HG02798 (cell line): ENCODE measurements around the gene SHF.
"Not testable (repeated sequence)": the region's sequence is repeated elsewhere in the genome, so short reads cannot be mapped to it uniquely, and the experiment has no call there.

Experiments
- ATAC-seq: cut with Tn5 transposase; IDR thresholded peaks from one replicate; pipeline ENCODE4 v1.9.1; 2021; ENCODE audit warnings: mild to moderate bottlenecking; ENCODE audit not compliant: unreplicated experiment, poor library complexity

Gene SHF

GRCh38 chr15:45187894-45188830, at the start of gene SHF:
TSS of gene SHF (minus strand) at chr15:45187966. CDS start at chr15:45187951, 15 bp downstream.
- ATAC-seq = peak; percentile 45

GRCh38 chr15:45236806-45237205, 49.0 kb upstream of the SHF start:
- not testable (repeated sequence) for ATAC-seq

GRCh38 chr15:45234562-45235235, 46.9 kb upstream of the SHF start:
- ATAC-seq = no peak

- ATAC-seq = no peak
Measured at GRCh38 chr15:45231864-45232562, 44.2 kb upstream of the SHF start.

GRCh38 chr15:45231132-45231531, 43.4 kb upstream of the SHF start:
- no peak for ATAC-seq

- ATAC-seq = no peak
Measured at GRCh38 chr15:45230245-45230965, 42.6 kb upstream of the SHF start.

GRCh38 chr15:45228931-45229330, 41.2 kb upstream of the SHF start:
- no peak for ATAC-seq

GRCh38 chr15:45225506-45226273, 37.9 kb upstream of the SHF start:
- ATAC-seq = no peak

GRCh38 chr15:45224621-45225217, 37.0 kb upstream of the SHF start:
- no peak for ATAC-seq

GRCh38 chr15:45221967-45222366, 34.2 kb upstream of the SHF start:
- ATAC-seq = no peak

- ATAC-seq = no peak
Measured at GRCh38 chr15:45221053-45221599, 33.4 kb upstream of the SHF start.

GRCh38 chr15:45212493-45212892, 24.7 kb upstream of the SHF start:
- ATAC-seq = no peak

- ATAC-seq = peak; percentile 23
Measured at GRCh38 chr15:45205192-45205591, 17.4 kb upstream of the SHF start.

- ATAC-seq = no peak
Measured at GRCh38 chr15:45203182-45203581, 15.4 kb upstream of the SHF start.

- ATAC-seq = no peak
Measured at GRCh38 chr15:45201869-45202268, 14.1 kb upstream of the SHF start.

- ATAC-seq = no peak
Measured at GRCh38 chr15:45201557-45201859, 13.7 kb upstream of the SHF start.

GRCh38 chr15:45200799-45201556, 13.2 kb upstream of the SHF start:
- peak; percentile 18 for ATAC-seq
